ENCODE data around the gene FBRSL1.
"Not testable (repeated sequence)": the region's sequence is repeated elsewhere in the genome, so short reads cannot be mapped to it uniquely, and the experiment has no call there.

Gene FBRSL1

GRCh38 chr12:132471011-132471857, 18.7 kb upstream of the FBRSL1 start:
- Mint-ChIP-seq H3K4me1 (peaks cover 47% of the 10 kb centered on the region), H3K9me3 (peaks cover 4% of the 10 kb centered on the region), H3K27me3 (peaks cover 35% of the 10 kb centered on the region), H3K36me3 (peaks cover 6% of the 10 kb centered on the region), H3K4me3 (peak overlapping the region; percentile 2), H3K27ac (peak overlapping the region; percentile 6)
- DNase-seq, result no peak
- CTCF ChIA-PET, result no interaction called here

DNA sequence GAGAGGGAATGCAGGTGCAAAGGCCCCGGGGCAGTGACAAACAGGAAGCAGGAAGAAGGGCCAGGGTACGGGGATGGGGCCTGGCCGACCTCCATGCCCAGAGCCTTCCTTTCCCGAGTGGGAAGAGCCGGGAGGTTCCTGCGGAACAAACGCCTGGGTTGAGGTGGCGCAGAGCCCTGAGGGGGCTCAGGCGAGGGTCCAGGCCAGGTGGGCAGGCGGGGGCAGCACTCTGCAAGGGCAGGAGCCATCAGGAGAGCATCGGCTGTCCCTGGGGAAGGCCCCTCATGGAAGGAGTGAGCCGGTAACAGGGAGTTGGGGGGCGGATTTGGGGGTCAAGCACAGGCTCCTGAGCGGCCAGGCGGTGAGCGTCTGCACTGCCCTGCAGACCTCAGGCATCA, 18.1 kb upstream of the FBRSL1 start:
- CTCF ChIA-PET, result no interaction called here
- peaks cover 40% of the 10 kb centered on the region for H3K27me3 Mint-ChIP-seq
- peaks cover 4% of the 10 kb centered on the region for H3K9me3 Mint-ChIP-seq
- peaks cover 53% of the 10 kb centered on the region for H3K4me1 Mint-ChIP-seq
- peak overlapping the region; percentile 79 for H3K27ac Mint-ChIP-seq
- no peak for DNase-seq
- peaks cover 6% of the 10 kb centered on the region for H3K36me3 Mint-ChIP-seq
- H3K4me3 Mint-ChIP-seq, result peak overlapping the region; percentile 2

- DNase-seq, result no peak
- H3K27ac Mint-ChIP-seq, result peak overlapping the region; percentile 79
- peaks cover 45% of the 10 kb centered on the region for H3K27me3 Mint-ChIP-seq
- peaks cover 6% of the 10 kb centered on the region for H3K36me3 Mint-ChIP-seq
- H3K4me1 Mint-ChIP-seq, result peaks cover 59% of the 10 kb centered on the region
- CTCF ChIA-PET, result no interaction called here
- peaks cover 4% of the 10 kb centered on the region for H3K9me3 Mint-ChIP-seq
- peak overlapping the region; percentile 64 for H3K4me3 Mint-ChIP-seq
Measured at GRCh38 chr12:132472386-132472785, 17.6 kb upstream of the FBRSL1 start.

GRCh38 chr12:132474237-132474741, 15.7 kb upstream of the FBRSL1 start:
- no peak overlapping the region for H3K27ac Mint-ChIP-seq
- peak; percentile 47 for DNase-seq
- peaks cover 45% of the 10 kb centered on the region for H3K27me3 Mint-ChIP-seq
- H3K9me3 Mint-ChIP-seq, result peaks cover 4% of the 10 kb centered on the region
- CTCF ChIA-PET, result no interaction called here
- peaks cover 53% of the 10 kb centered on the region for H3K4me1 Mint-ChIP-seq
- peaks cover 6% of the 10 kb centered on the region for H3K36me3 Mint-ChIP-seq
- H3K4me3 Mint-ChIP-seq, result peak overlapping the region; percentile 55

- Mint-ChIP-seq H3K4me1 (peaks cover 47% of the 10 kb centered on the region), H3K27me3 (peaks cover 45% of the 10 kb centered on the region)
- H3K27ac Mint-ChIP-seq, H3K4me3 Mint-ChIP-seq, H3K36me3 Mint-ChIP-seq, CTCF ChIA-PET, DNase-seq, H3K9me3 Mint-ChIP-seq: not testable (repeated sequence)
Measured at GRCh38 chr12:132474799-132475303, 15.1 kb upstream of the FBRSL1 start.

- DNase-seq, result peak; percentile 61
- Mint-ChIP-seq H3K27ac (peak overlapping the region; percentile 89), H3K4me1 (peaks cover 41% of the 10 kb centered on the region), H3K36me3 (peaks cover 6% of the 10 kb centered on the region), H3K4me3 (peak overlapping the region; percentile 61), H3K9me3 (peaks cover 4% of the 10 kb centered on the region), H3K27me3 (peaks cover 50% of the 10 kb centered on the region)
- CTCF ChIA-PET, result no interaction called here
Measured at GRCh38 chr12:132475304-132476037, 14.5 kb upstream of the FBRSL1 start.

- peaks cover 53% of the 10 kb centered on the region for H3K27me3 Mint-ChIP-seq
- H3K9me3 Mint-ChIP-seq, result peaks cover 4% of the 10 kb centered on the region
- H3K4me3 Mint-ChIP-seq, result peak overlapping the region; percentile 49
- no peak for DNase-seq
- CTCF ChIA-PET, result no interaction called here
- H3K36me3 Mint-ChIP-seq, result peaks cover 6% of the 10 kb centered on the region
- peak overlapping the region; percentile 89 for H3K27ac Mint-ChIP-seq
- peaks cover 39% of the 10 kb centered on the region for H3K4me1 Mint-ChIP-seq
Measured at GRCh38 chr12:132476038-132476414, 13.9 kb upstream of the FBRSL1 start.

- no peak for DNase-seq
- Mint-ChIP-seq H3K4me3 (peak overlapping the region; percentile 49), H3K27ac (peak overlapping the region; percentile 89), H3K27me3 (peaks cover 54% of the 10 kb centered on the region), H3K4me1 (peaks cover 36% of the 10 kb centered on the region), H3K36me3 (peaks cover 6% of the 10 kb centered on the region), H3K9me3 (peaks cover 4% of the 10 kb centered on the region)
- CTCF ChIA-PET, result no interaction called here
Measured at GRCh38 chr12:132476421-132476820, 13.5 kb upstream of the FBRSL1 start.

DNA sequence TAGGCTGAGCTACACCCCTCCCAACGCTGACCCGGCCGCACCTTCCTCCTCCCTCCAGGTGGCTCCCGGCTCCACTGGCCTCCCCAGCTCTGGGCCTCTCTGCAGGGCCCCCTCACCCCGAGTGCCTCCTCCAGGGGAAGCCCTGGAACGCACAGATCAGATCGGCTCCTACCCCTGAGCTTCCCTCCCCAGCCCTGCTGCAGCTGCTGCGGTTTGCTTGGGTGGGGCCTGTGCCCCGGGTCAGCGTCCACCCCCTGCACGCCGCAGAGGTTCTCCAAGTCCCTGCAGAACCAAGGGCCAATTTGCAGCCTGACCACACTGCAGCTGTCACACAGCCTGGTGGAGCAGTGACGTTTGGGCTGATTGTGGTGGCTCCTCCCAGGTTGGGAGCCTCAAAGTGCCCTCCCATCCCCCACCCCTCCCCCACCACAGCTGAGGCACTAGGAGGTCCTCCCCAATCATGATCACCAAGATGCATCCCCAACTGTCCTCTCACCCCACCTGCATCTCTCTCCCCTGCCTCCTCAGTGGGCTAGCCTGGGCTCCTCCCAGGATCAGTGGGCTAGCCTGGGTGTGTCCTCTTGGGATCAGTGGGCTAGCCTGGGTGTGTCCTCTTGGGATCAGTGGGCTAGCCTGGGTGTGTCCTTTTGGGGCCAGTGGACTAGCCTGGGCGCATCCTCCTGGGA, 12.8 kb upstream of the FBRSL1 start:
- H3K36me3 Mint-ChIP-seq, result peaks cover 6% of the 10 kb centered on the region
- CTCF ChIA-PET, result no interaction called here
- peak; percentile 47 for DNase-seq

GRCh38 chr12:132477703-132478432, 12.1 kb upstream of the FBRSL1 start:
- Mint-ChIP-seq H3K9me3 (peaks cover 2% of the 10 kb centered on the region), H3K27me3 (peaks cover 63% of the 10 kb centered on the region), H3K36me3 (peaks cover 4% of the 10 kb centered on the region), H3K4me1 (peaks cover 30% of the 10 kb centered on the region), H3K27ac (peak overlapping the region; percentile 65), H3K4me3 (no peak overlapping the region)
- CTCF ChIA-PET, result interaction anchor here (0.7 kb wide), 1 partner anchor 83 kb away, joined by 4 read pairs; no protein-coding TSS in a partner anchor
- no peak for DNase-seq

More for the DNA sequence above, 12.8 kb upstream of the FBRSL1 start:
- Mint-ChIP-seq H3K27ac (peak overlapping the region; percentile 65), H3K4me1 (peaks cover 32% of the 10 kb centered on the region), H3K4me3 (peak overlapping the region; percentile 28), H3K27me3 (peaks cover 59% of the 10 kb centered on the region), H3K9me3 (peaks cover 4% of the 10 kb centered on the region)

DNA sequence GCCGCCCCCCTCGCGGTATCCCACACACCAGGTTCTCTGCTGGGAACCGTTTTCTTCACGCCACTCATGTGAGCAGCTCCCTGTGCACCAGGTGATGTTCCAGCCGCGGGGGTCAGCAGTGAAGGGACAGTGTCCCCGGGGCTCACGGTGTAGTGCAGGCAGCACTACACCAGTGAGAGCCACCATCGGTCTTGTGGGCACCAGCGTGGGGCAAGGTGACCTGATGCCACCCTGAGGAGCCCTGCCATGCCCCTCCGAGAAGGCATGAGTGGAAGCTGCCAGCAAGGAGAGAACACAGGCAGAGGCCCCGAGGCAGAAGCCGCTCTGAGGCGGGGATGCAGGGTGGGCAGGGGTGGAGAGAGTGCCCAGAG, 11.5 kb upstream of the FBRSL1 start:
- no peak for DNase-seq
- peaks cover 30% of the 10 kb centered on the region for H3K4me1 Mint-ChIP-seq
- H3K27me3 Mint-ChIP-seq, result peaks cover 63% of the 10 kb centered on the region
- no peak overlapping the region for H3K27ac Mint-ChIP-seq
- peaks cover 2% of the 10 kb centered on the region for H3K9me3 Mint-ChIP-seq
- peaks cover 4% of the 10 kb centered on the region for H3K36me3 Mint-ChIP-seq
- H3K4me3 Mint-ChIP-seq, result no peak overlapping the region
- CTCF ChIA-PET, result interaction anchor here (0.7 kb wide), 1 partner anchor 83 kb away, joined by 4 read pairs; no protein-coding TSS in a partner anchor

DNA sequence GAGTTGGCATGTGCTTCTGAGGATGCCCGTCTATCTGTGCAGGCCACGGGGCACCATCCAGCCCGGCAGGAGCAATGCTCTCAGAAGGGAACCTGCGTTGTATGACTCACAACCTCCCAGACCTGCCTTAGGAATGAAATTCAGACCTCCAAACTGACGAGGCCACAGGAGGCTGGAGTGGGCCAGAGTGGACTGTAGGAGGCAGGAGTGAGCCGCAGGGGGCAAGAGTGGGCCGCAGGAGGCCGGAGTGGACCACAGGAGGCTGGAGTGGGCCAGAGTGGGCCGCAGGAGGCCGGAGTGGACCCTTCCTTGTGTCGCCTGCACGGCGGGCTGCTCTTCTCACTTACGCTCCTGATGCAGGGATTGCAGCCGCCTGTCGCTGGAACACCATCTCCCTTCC, 11.1 kb upstream of the FBRSL1 start:
- Mint-ChIP-seq H3K9me3 (peaks cover 2% of the 10 kb centered on the region), H3K36me3 (peaks cover 4% of the 10 kb centered on the region), H3K27ac (no peak overlapping the region), H3K27me3 (peaks cover 63% of the 10 kb centered on the region), H3K4me1 (peaks cover 30% of the 10 kb centered on the region), H3K4me3 (no peak overlapping the region)
- CTCF ChIA-PET, result no interaction called here
- DNase-seq, result no peak

DNA sequence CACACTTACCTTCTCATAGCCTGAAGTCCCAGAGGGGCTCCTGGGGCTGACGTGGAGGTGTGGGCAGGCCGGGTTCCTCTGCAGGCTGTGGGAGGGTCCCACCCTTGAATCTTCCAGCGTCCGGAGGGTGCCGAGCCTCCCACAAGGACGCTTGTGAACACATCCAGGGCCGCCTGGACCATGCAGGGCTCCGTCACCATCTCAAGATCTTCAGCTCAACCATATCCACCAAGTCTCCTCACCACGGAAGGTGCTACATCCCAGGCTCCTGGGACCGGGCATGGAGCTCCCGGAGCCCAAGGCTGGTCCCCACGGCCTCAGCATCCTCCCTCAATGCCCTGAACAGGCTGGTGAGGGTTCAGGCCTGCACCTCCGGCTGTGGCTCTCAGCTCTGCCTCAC, 10.7 kb upstream of the FBRSL1 start:
- peaks cover 2% of the 10 kb centered on the region for H3K9me3 Mint-ChIP-seq
- peaks cover 63% of the 10 kb centered on the region for H3K27me3 Mint-ChIP-seq
- CTCF ChIA-PET, result no interaction called here
- DNase-seq, result no peak
- peaks cover 30% of the 10 kb centered on the region for H3K4me1 Mint-ChIP-seq
- H3K27ac Mint-ChIP-seq, result no peak overlapping the region
- H3K4me3 Mint-ChIP-seq, result no peak overlapping the region
- H3K36me3 Mint-ChIP-seq, result peaks cover 4% of the 10 kb centered on the region

Data from activated naive CD4-positive, alpha-beta T cell treated with anti-CD3 and anti-CD28 coated beads, Interleukin-2, amount 10 ng/mL, durations not matched to agents 7 days and 5 days (primary cell).